Measurements from ENCODE around the gene NLRC3. TPM values are rescaled to one million over a fixed set of nuclear protein-coding genes. Genes with fewer than 3 reads are reported as not detected.

NLRC3 gene
- total RNA-seq, 1 donor from 2014 or later = 0.34 TPM

DNA sequence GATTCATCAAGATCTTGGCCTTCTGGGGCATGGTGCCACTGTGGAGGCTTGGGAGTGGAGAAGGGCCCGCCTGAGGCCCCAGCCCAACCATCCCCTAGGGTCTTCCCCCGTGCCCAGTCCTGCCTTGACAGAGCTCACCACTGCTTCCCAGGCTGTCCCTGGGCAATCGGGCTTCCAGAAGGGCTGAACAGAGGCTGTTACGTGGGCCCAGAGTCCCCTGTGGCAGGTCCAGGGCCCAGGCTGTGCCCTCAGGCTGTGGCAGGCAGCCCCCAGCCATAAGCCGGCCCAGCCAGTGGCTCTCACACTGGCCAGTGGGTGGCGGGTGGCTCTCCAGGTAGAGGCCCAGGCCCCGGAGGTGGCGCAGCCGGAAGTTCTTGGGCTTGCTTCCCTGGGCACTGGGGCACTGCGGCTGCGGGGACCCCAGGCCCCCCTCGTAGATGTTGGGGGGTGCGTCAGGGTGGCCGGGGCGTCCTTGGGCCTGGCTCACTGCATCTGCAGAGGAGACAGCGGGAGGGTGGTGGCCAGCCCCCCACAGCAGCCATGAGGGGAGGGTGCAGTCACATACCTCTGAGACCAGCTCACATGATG, 82.7 kb downstream of the NLRC3 start:
- H3K27me3 Mint-ChIP-seq = peaks cover 2% of the 10 kb centered on the region
- no peaks in the 10 kb centered on the region for H3K4me1 Mint-ChIP-seq (ENCODE audit: unreplicated experiment)
- no peaks in the 10 kb centered on the region for H3K9me3 Mint-ChIP-seq
- H3K4me3 Mint-ChIP-seq = no peak overlapping the region
- DNase-seq (ENCODE audit: extremely low spot score, unreplicated experiment) = no peak
- TF ChIP-seq, protein P1, sequence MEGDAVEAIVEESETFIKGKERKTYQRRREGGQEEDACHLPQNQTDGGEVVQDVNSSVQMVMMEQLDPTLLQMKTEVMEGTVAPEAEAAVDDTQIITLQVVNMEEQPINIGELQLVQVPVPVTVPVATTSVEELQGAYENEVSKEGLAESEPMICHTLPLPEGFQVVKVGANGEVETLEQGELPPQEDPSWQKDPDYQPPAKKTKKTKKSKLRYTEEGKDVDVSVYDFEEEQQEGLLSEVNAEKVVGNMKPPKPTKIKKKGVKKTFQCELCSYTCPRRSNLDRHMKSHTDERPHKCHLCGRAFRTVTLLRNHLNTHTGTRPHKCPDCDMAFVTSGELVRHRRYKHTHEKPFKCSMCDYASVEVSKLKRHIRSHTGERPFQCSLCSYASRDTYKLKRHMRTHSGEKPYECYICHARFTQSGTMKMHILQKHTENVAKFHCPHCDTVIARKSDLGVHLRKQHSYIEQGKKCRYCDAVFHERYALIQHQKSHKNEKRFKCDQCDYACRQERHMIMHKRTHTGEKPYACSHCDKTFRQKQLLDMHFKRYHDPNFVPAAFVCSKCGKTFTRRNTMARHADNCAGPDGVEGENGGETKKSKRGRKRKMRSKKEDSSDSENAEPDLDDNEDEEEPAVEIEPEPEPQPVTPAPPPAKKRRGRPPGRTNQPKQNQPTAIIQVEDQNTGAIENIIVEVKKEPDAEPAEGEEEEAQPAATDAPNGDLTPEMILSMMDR (conservative IDR thresholded peaks at IDR 0.05) = no peak
- no peaks in the 10 kb centered on the region for H3K36me3 Mint-ChIP-seq
- no peak overlapping the region for H3K27ac Mint-ChIP-seq

DNA sequence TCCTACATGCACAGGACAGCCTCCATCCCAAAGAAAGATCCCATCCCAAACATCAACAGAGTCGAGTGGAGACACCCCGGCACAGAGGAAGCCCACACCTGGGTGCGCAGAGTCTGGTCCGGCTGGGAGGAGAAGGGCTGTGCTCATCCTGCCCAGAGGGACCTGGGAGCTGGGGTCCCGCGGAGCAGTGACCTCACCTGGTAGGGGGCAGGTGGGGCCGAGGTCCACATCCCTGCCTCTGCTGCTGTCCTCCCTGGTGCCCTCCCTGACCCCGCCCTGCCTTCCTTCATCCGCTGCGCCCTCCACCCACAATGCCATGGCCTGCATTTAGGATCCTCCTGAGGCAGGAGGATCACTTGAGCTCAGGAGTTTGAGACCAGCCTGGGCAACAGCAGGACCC, 84.8 kb downstream of the NLRC3 start:
- no peak overlapping the region for H3K4me3 Mint-ChIP-seq
- no peaks in the 10 kb centered on the region for H3K36me3 Mint-ChIP-seq
- H3K9me3 Mint-ChIP-seq = no peaks in the 10 kb centered on the region
- TF ChIP-seq, protein P1 (conservative IDR thresholded peaks at IDR 0.05) = no peak
- no peak for DNase-seq (ENCODE audit: extremely low spot score, unreplicated experiment)
- no peak overlapping the region for H3K27ac Mint-ChIP-seq
- no peaks in the 10 kb centered on the region for H3K4me1 Mint-ChIP-seq (ENCODE audit: unreplicated experiment)
- H3K27me3 Mint-ChIP-seq = no peaks in the 10 kb centered on the region

DNA sequence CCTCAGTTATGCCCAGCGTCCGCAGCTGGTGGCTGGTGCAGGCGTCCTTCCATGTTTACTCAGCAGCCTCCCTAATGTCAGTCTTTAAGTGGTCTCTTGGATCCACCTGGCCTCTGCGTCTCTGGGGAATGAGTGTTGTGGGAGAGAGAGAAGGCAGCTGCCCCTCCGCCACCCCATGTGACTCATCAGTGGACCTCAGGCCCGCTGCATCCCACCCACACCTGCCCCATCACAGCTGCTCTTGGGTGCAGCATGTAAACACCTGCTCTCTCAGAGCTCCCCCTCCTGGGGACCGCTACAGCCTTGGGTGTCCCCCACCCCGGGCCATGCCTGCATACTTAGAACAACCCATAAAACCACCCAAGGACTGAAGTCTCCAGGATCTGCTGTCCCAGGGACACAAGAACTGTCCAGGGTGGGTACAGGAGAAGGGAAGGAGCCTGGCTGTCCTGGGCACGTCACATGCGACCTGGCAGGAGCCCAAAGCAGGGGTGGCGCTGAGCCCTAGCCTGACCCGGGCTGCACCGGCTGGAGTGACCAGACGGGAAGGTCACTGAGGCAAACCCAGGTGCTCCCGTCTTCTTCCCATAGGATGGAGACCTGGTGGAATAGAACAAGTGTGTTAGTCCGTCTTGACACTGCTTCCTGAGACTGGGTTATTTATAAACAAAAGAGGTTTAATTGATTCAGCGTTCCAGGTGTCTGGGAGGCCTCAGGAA, 86.1 kb downstream of the NLRC3 start:
- Mint-ChIP-seq H3K9me3 (no peaks in the 10 kb centered on the region), H3K36me3 (no peaks in the 10 kb centered on the region), H3K27ac (no peak overlapping the region), H3K27me3 (no peaks in the 10 kb centered on the region), H3K4me1 (ENCODE audit: unreplicated experiment) (no peaks in the 10 kb centered on the region), H3K4me3 (no peak overlapping the region)
- DNase-seq (ENCODE audit: extremely low spot score, unreplicated experiment) = no peak
- TF ChIP-seq, protein P1 (conservative IDR thresholded peaks at IDR 0.05) = no peak

Other genes starting within 250 kb of the NLRC3 start
- 0.22 TPM in 1 of 2 replicates, not detected in the other for gene OR2C1, start 221.5 kb downstream of the NLRC3 start, total RNA-seq (ENCODE audit: low replicate concordance)
- gene ZSCAN32, start 176.4 kb downstream of the NLRC3 start, total RNA-seq (ENCODE audit: low replicate concordance) = 12.4 and 15.0 TPM in 2 replicates
- 10.8 and 14.9 TPM in 2 replicates for gene ZNF174, start 176.2 kb downstream of the NLRC3 start, total RNA-seq (ENCODE audit: low replicate concordance)
- 1.4 and 2.2 TPM in 2 replicates for gene ZNF597, start 133.9 kb downstream of the NLRC3 start, total RNA-seq (ENCODE audit: low replicate concordance)
- 41.1 and 51.1 TPM in 2 replicates for gene NAA60, start 133.7 kb downstream of the NLRC3 start, total RNA-seq (ENCODE audit: low replicate concordance)
- gene C16orf90, start 81.9 kb downstream of the NLRC3 start, total RNA-seq (ENCODE audit: low replicate concordance) = not detected in 2 replicates
- gene CLUAP1, start 76.4 kb downstream of the NLRC3 start, total RNA-seq (ENCODE audit: low replicate concordance) = 20.5 and 35.9 TPM in 2 replicates
- 7.3 and 13.3 TPM in 2 replicates for gene SLX4, start 34.2 kb upstream of the NLRC3 start, total RNA-seq (ENCODE audit: low replicate concordance)
- 35.7 and 44.8 TPM in 2 replicates for gene DNASE1, start 77.3 kb upstream of the NLRC3 start, total RNA-seq (ENCODE audit: low replicate concordance)
- gene TRAP1, start 140.1 kb upstream of the NLRC3 start, total RNA-seq (ENCODE audit: low replicate concordance) = 132 and 138 TPM in 2 replicates